GM18499 (cell line): ENCODE results near the gene KLK13.

Source experiments
- ATAC-seq: cut with Tn5 transposase; IDR thresholded peaks from one replicate; pipeline ENCODE4 v1.9.1; 2021; ENCODE audit warnings: moderate number of reproducible peaks; ENCODE audit not compliant: insufficient read depth, unreplicated experiment

KLK13 gene

DNA sequence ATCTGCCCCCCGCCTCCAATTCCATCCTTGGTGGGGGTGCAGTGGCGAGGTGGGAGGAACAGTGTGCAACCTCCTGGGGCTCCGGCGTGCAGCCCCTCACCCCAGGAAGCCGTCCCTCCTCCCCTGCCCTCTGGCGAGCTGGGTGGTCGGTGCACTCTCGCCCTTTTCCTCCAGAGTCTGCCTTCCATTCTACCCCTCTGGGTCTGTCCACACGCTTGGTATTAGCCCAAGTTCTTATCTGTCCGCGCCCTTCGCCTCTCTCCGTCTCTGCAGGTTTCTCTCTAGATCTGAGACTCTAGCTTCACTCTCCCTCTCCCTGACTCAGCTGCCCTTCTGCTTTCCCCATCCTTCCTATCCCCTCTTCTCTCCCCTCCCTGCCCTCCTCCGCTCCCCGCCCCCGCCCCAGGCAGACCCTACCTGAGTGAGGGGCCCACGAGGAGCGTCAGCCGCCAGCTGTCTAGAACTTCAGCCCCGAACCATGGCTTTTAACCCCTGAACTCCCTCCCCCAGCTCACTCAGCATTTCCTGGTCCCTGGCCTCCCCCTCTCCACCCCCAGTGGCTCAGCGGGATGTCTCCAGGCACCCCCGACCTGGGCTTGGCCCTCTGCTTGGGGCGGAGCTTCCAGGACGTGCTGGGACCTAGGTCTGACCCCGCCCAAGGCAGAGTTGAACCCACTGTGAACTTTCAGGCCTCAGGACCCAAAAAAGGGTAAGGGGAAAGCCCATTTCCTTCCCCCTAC is 499 bp upstream of the KLK13 start:
- no peak for ATAC-seq

DNA sequence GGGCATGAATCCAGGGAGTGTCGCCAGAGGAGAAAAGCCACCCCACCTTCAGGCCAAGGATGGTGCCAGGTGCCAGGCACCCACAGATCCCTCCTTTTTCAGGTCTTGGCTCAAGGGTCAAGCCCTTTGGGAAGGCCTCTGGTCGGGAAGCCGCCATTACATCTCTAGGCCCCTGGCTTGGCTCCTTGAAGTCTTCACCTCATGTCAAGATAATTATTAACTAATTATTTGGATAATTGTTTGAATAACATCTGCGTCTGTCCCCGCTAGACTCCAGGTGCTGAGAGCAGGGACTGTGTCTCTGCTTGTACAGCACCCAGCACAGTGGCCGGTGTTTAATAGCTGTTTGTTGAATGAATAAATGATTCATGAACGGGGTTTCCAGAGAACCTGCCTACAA is 1.2 kb downstream of the KLK13 start:
- ATAC-seq, result no peak

DNA sequence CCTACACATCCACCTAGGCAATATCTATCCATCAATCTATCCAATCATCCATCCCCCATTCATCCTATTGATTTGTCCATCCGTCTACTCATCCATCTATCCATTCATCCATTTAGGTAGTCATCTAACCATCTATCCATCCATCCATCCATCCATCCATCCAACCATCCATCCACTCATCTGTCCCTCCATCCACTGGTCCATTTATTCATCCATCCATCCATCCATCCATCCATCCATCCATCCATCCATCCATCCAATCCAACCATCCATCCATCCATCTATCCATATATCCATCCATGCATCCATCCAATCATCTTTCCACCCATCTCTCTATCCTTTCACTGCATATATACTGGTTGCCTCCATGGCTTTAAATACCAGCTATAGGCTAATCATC is 3.9 kb downstream of the KLK13 start:
- no peak for ATAC-seq

DNA sequence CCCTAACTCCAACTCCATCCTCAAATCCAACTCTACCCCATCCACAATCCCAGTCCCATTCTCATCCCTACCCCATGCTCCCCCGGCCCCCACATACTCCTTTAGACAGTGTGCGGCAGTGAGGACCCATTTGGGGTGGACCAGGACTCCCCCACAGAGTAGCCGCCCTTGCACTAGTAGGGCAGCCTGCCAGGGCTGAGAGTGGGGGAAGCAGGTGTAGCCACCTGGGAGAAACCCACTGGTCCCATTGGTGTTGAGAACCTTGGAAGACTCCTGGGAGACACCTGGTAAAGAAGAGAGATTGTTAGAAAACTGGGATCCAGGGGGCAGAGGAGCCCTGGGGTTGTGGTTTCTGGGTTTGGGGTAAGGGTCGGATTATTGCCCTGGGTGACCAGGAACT is 4.6 kb downstream of the KLK13 start:
- no peak for ATAC-seq

DNA sequence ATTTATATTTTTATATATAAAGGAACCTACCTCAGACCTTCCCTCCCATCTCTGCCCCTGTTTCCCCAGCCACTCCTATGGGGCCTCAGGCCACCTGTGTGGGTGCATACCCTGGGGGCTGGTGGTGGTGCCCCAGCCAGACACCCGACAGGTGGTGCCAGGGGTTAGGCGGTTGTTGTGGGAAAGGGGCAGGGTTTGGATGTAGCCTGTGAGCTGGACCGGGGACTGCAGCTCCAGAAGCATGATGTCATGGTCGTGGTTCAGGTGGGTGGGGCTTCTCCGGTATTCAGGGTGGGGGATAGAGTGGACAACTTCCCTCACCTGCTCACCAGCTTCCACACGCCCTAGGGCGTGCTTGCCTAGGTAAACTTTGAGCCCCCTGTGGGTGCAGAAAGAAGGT is 5.2 kb downstream of the KLK13 start:
- ATAC-seq, result no peak

DNA sequence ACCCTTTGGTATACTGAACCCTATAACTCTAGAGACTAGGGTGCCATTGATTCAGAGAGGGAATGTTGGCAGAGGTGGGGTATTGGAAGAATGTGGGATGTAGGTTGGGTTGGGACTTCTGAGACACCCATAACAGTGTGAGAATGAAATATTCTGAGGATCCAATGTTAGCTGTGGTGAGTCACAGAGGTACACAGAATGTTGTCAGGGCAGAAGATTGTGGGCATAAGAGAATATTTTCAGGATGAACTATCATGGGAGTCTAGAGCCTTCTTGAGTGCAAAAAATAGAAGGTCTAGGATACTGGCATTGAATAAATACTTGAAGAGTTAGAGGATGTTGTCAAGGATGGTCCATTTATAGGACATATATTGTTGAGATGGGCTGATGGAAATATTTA is 9.0 kb downstream of the KLK13 start:
- ATAC-seq, result no peak

DNA sequence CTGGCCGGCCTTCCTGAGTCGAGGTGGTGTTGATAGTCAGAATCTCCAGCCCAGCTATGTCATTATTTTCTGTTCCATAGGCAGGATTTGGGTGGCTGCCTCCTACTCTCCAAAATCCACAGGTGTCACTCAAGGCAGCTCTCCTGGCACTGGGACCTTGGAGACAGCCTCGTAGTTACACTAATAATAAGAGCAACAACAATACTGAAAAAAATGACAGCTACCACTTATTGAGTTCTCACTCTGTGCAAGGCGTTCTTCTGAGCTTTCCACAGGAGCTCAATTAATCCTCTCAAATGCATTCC is 17.9 kb downstream of the KLK13 start:
- no peak for ATAC-seq

DNA sequence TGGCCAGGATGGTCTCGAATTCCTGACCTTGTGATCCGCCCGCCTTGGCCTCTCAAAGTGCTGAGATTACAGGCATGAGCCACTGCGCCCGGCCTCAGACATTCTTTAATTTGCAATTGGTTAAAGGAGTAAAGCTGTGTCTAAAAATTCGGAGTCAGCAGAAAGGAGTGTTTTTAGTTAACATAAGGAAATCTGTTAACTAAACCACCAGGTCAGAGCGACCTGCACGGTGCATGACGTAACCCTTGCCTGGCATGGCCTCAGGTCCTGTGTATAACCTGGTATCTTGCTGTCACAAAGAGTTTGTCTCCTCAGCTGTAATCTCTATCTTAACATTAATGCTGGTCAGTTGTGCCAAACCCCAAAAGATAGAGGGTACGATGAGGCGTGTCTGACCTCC is 20.6 kb downstream of the KLK13 start:
- ATAC-seq, result no peak

DNA sequence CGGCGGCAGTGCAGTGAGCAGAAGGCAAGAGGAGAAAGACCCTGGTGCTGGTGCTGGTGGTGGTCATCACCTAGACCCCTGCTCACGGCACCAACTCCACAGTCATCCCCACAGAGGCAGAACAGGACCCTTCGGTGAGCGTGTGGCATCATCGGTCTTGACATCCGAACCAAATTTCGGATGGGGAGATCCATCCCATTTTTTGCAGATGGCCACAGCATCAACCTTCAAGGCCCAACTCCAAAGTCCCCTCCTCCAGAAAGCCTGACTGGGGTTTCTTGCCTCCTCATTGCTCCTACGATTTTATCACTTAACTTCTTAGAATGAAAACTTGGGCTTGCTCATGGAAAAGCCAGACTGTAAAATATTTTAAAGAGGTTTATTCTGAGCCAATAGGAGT is 21.4 kb downstream of the KLK13 start:
- no peak for ATAC-seq

DNA sequence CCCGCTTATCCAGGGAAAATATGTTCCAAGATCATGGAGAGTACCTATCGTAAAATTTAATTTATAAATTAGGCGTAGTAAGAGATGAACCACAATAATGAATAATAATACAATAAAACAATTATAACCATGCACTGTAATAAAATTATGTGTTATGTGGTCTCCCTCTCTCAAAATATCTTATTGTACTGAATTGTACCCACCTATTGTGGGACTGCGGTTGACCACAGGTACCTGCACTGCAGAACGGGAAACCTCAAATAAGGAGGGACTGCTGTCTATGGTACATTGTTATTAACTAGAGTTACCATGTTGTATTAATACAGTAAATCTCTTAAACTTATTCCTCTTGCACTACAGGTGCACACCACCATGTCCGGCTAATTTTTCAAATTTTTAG is 24.7 kb downstream of the KLK13 start:
- no peak for ATAC-seq

DNA sequence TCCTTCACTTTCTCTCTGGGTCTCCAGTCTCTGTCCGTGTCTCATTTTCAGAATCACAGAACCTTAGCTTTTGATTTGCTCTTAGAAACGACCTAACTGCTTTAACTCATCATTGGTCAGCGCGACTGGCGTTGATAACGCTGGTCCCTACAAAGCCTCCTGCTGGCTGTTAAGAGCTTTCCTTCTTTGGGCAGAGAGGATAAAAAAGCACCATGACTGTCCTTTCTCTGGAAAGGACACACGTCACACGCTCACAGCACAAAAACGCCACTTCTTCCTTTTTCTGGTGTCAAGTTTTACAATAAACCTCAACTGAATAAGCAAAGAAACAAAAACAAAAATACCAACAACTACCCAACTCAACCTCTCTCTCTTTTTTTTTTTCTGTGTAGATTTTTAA is 28.4 kb downstream of the KLK13 start:
- no peak for ATAC-seq

DNA sequence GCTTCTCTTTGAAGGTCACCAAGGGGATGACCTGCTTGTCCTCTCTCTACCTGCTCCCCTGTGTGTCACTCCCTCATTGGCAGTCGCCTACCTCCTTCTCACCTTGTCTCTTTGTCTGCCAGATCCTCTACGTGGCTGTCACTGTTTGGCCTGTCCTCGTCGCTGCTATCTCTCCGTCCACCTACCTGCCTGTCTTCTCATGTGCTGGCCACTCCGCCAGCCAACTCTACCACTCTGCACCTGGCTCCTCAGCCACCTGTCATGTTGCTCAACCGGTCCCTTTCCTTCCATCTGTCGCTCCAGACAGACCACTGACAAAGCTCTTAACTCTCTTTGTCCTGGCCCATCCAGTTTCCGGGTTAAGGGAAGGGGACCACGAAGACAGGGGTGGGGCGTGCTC is 30.2 kb downstream of the KLK13 start, which contains the start of gene KLK12:
Gene KLK12 (minus strand): TSS at position 299 of the 400 bp plus-strand sequence. CDS start 381 bp downstream, outside the sequence.
- no peak for ATAC-seq

DNA sequence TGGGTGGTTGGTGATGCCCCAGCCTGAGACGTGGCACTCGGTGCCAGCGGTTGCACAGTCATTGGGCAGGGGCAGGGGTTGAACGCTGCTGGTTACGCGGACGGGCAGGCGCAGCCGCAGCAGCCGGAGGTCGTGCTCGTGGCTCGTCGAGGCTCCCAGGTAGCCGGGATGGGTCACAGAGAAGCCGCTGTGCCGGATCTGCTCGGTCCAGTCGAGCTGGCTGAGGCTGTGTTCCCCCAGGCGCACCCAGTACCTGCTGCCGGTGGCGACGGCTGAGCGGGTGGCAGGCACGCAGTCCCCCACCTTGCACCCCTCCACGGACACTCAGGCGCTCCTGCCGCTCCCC is 33.0 kb downstream of the KLK13 start:
- no peak for ATAC-seq

DNA sequence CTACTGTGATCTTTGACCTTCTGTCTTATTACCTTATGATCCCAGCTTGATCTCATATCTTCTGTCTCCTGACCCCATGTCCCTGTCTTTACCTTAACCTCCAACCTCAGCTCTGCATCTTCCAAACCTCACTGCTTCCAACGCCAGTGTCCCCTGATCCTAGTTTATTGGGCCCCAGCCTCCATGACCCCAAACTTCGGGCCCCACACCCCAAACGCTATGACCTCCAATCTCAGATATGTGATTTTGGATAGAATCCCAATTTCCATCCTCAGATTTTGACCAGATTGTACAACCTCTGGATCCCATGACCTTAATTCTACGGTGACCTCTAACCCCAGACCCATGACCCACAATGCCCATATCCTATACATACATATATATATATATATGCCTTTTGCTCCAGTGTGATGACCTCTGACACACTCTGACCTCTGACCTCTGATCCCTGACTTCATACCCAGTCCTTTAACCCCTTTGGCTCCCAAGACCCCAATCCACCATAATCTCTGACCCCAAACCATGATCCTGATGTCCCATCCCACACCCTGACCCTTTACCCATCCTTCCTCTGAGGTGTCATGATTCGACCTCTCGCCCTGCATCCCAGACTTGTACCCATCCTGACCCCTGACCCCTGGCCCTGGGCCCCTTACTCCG is 33.5 kb downstream of the KLK13 start:
- no peak for ATAC-seq

DNA sequence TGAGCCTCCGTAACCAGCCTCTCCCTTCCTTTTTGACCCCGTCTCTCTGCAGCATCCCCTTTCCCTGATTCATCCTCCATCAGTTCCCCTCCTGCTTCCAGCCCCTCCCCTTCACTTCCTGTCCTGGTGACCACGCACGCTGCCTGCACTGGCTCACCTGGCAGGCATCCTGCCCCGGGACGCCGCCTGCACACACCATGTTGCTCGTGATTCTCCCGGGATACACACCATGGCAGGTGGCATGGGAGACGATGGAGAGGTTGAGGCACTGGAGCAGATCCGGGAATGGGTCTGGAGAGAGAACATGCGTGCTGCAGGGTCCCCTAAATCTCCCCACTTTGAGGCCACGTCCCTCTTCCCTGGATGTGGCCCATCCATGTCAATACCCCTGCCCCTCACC is 34.3 kb downstream of the KLK13 start:
- no peak for ATAC-seq

DNA sequence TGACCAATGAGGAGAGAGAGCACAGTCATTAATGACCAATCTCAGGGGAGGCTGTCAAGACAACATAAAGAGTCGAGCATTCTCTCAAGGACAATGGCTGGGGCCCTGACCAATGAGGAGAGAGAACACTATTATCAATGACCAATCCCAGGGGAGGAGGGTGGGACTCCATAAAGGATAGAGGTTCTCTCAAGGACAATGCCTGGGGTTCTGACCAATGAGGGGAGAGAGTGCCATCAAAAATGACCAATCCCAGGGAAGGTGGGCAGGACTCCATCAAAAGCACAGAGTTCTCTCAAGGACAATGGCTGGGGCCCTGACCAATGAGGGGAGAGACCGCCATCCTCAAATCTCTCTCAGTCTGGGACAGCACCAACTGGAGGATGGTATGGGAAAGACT is 35.2 kb downstream of the KLK13 start:
- ATAC-seq, result no peak

DNA sequence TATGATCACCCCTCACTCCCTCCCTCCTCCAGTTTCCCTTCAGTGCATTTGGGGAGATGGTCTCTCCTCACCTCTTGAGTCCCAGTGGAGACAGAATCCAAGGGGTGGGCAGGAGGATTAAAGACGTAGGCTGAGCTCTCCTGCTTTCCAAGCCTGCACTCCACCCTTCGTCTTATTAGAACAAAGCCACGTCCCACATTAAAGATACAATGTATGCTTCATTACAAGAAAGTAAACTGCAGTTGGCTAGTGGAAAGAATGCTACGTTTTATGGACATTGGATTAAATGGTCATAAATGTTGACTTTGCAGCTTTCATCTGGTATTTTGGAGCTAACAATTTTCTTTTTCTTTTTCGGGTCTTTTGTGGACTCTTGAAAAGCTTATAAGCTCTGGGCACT is 37.0 kb downstream of the KLK13 start:
- no peak for ATAC-seq

DNA sequence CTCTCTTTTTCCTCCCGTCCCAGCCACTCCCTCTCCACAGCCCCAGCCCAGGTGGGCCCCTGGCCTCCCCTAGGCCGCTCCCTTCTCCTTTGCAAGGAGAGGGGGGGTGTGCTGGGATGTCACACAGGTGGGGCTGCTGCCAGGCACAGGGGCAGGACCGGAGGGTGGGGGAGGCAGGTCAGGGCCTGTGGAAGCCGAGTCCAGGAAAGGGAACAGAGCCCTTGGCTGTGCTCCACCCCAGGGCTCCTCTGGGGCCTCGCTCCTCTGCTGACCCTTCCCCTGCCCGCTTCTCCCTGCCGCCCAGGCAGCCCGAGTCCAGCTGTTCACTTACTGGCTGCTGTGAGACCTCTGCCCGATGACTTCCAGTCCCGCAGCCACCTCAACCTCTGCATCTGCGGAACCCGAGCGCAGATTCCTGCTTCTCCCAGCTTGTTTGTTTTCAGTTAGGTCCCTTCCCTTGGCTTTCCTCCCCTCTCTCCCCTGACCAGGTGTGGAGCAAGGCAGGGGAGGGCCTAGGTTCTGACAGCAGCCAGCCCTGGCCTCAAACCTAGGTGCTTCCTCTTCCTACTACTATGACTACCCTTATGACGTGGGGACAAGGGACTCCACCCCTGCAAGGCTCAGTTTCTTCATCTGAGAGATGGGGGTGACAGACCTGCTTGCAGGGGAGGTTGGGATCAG is 37.6 kb downstream of the KLK13 start:
- ATAC-seq, result no peak

DNA sequence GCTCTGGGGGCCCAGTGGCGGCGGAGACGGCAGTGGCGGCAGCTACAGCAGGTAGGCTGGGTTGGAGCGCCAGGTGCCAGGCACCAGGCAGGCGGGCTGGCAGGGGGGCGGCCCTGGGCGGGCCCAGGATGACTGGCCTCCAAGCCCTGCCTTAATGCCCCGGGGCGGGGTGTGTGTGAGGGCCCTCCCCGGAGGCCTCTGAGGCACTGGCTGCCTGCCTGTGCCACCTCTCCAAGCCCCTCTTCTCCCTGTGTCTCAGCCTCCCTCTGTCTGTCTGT is 38.4 kb downstream of the KLK13 start, which contains the start of gene KLK11:
Gene KLK11 (minus strand): TSS at position 63 of the 278 bp plus-strand sequence. CDS start 985 bp downstream, outside the sequence.
- ATAC-seq, result no peak

DNA sequence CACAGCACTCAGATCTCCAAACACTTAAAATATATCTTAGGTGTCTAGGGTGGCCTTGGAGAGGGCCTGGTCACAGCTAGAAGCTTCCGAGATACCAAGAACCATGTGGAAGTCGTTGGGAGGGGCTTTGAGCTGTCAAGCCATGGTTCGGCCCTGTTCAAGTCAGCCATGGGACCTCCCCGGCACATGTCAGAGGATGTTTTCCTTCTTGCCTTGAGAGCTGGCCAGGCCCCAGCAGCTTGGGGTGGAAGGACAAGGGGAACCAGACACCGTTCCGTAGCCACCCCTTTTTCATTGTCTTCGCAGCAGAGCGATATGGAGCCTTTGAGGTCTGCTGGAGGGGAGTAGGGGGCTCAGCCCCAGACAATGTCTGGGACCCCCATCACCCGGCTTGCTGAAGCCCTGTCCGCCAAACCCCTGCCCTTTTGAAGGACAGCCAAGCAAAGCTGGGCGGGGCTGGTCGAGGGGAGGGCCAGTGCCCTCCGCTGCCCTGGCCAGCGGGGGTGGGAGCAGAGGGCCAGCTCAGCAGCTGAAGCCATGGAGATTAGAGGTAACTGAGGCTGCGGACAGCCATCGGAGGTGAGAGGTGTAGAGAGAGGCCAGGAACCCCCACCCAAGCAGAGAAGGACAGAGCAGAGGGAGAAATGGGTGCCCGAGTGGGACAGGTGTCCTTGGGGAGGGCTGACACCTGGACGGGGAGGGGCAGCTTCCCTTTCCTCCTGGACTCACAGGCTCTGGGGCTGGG is 38.9 kb downstream of the KLK13 start:
- ATAC-seq, result no peak

DNA sequence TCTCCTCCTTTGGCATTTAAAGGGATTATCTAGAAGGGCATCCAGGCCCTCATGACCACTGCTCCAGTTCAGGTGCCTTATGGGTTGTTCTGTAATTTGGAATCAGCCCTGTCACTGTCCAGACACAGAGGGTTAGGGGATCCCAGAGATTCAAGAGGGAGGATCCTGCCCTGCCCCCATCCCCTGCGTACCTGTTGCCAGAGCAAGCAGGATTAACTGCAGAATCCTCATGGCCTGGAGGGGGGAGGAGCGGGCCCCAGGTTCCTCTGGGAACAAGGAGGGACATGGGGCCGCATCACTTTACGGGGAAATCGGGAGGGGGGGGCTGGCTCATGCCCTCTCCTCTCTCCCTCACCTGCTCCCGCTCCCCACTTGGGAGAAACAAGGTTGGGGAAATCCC is 39.5 kb downstream of the KLK13 start:
- no peak for ATAC-seq
